CD4-positive, CD25-positive, alpha-beta regulatory T cell (primary cell): Measurements from ENCODE around the gene PBRM1. TPM values are rescaled to one million over a fixed set of nuclear protein-coding genes. Genes with fewer than 3 reads are reported as not detected.

Source experiments
- ATAC-seq, 2 donors: fragments of 150-1000 bp; cut with Tn5 transposase; one replicate each; pipeline ENCODE4 v1.10.0; 2021; ENCODE audit warnings: low read depth in 2 of 2, moderate number of reproducible peaks in 2 of 2, moderate library complexity in 1 of 2
- DNase-seq, 3 donors: peaks; one replicate each; pipeline versions ENCODE4 v3.0.0 to v3.0.0-alpha.2; 2012 to 2022; ENCODE audit warnings: mixed read lengths in 1 of 3
- H3K27ac ChIP-seq: one replicate; pipeline ENCODE4 v1.7.0; 2013; ENCODE audit warnings: mild to moderate bottlenecking, low read length; ENCODE audit not compliant: insufficient read depth, poor library complexity, severe bottlenecking
- H3K27me3 ChIP-seq: one replicate; pipeline ENCODE4 v1.7.0; 2013; ENCODE audit warnings: low read length; ENCODE audit not compliant: control insufficient read depth, insufficient read depth
- H3K36me3 ChIP-seq: one replicate; pipeline ENCODE4 v1.7.0; 2013; ENCODE audit warnings: mild to moderate bottlenecking, low read length, moderate library complexity; ENCODE audit not compliant: control insufficient read depth, insufficient read depth
- H3K4me1 ChIP-seq: 2 replicates; pipeline ENCODE4 v1.7.0; 2013; ENCODE audit warnings: mild to moderate bottlenecking, low read length; ENCODE audit not compliant: insufficient read depth, control insufficient read depth, poor library complexity, severe bottlenecking
- H3K4me3 ChIP-seq: one replicate; pipeline ENCODE4 v1.7.0; 2013; ENCODE audit warnings: low read depth, mild to moderate bottlenecking, low read length, moderate library complexity
- H3K9me3 ChIP-seq, 2 experiments: 1 replicate in 1 of 2; 2 replicates in 1 of 2; pipeline ENCODE4 v1.7.0; 2013; ENCODE audit warnings: low read length in 2 of 2, mild to moderate bottlenecking in 1 of 2, moderate library complexity in 1 of 2; ENCODE audit not compliant: control insufficient read depth in 2 of 2
- H3K27ac Mint-ChIP-seq, 3 donors: one replicate each; pipeline ENCODE4 v1.8.0; 2020 to 2022; ENCODE audit warnings: mild to moderate bottlenecking in 3 of 3, mixed read lengths in 3 of 3, moderate library complexity in 2 of 3
- H3K27me3 Mint-ChIP-seq: one replicate; pipeline ENCODE4 v1.8.0; 2022; ENCODE audit warnings: mild to moderate bottlenecking, mixed read lengths
- H3K36me3 Mint-ChIP-seq: one replicate; pipeline ENCODE4 v1.8.0; 2020; ENCODE audit warnings: mixed read lengths
- H3K4me1 Mint-ChIP-seq, 4 donors: one replicate each; pipeline ENCODE4 v1.8.0; 2020 to 2022; ENCODE audit warnings: mixed read lengths in 4 of 4, mild to moderate bottlenecking in 1 of 4
- H3K4me3 Mint-ChIP-seq, 4 donors: one replicate each; pipeline ENCODE4 v1.8.0; 2020 to 2022; ENCODE audit warnings: mild to moderate bottlenecking in 4 of 4, mixed read lengths in 4 of 4, moderate library complexity in 3 of 4
- H3K9me3 Mint-ChIP-seq, 7 donors: one replicate each; pipeline ENCODE4 v1.8.0; 2020 to 2022; ENCODE audit warnings: mixed read lengths in 7 of 7, mild to moderate bottlenecking in 3 of 7, moderate library complexity in 2 of 7
- polyA plus RNA-seq, 4 donors: library from polyadenylated mRNA; unstranded; fragments of 300-500 nt; fragmentation: Illumina TruSeq; gene quantifications; one replicate each; pipeline ENCODE4 v1.2.3, GENCODE V29; 2021
- total RNA-seq: library from RNA; stranded (reverse); gene quantifications from one replicate; pipeline ENCODE4 v1.2.3, GENCODE V29; 2022

Gene PBRM1
- total and polyA plus RNA-seq, 5 donors from 2014 or later, result 58.7 to 73.4 (median 66.4) TPM

DNA sequence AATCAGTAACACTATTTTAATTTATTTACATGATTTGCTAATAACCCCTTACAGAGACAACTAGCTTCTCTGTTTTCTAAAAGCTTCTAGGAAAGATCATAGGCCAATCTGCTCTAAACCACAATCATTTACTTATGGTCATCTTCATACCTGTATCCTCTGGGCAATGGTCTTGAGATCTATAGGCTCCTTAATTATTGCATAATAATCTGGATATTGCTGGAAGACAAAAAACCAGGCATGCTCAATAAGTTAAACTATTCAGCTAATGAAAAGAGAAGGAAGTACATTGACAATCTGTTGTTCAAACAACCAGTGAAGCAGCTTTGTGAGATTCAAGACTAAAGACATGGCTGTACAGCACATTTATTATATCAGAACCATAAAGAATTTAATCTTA is 34.1 kb downstream of the PBRM1 start:
- ATAC-seq (no peak), DNase-seq (no peak)
- H3K27me3 ChIP-seq, result no peaks in the 10 kb centered on the region
- H3K9me3 Mint-ChIP-seq, result no peaks in the 10 kb centered on the region
- H3K4me1 Mint-ChIP-seq, result peaks cover 3 to 14% (median 8%) of the 10 kb centered on the region in 4 donors
- no peak overlapping the region for H3K4me3 ChIP-seq
- no peak overlapping the region for H3K4me3 Mint-ChIP-seq
- H3K36me3 ChIP-seq, result peaks cover 73% of the 10 kb centered on the region
- no peak overlapping the region for H3K27ac ChIP-seq
- peaks cover 56% of the 10 kb centered on the region for H3K36me3 Mint-ChIP-seq
- no peaks in the 10 kb centered on the region for H3K4me1 ChIP-seq
- H3K27ac Mint-ChIP-seq, result no peak overlapping the region
- no peaks in the 10 kb centered on the region for H3K27me3 Mint-ChIP-seq
- H3K9me3 ChIP-seq, result no peaks in the 10 kb centered on the region

- H3K27me3 ChIP-seq, result no peaks in the 10 kb centered on the region
- peak overlapping the region; percentile 2 to 61 (median 11) for H3K27ac Mint-ChIP-seq
Measured at GRCh38 chr3:52650439-52650838, 35.3 kb downstream of the PBRM1 start.

GRCh38 chr3:52649461-52650210 is 36.1 kb downstream of the PBRM1 start:
- Mint-ChIP-seq H3K4me3 (no peak overlapping the region), H3K36me3 (peaks cover 60% of the 10 kb centered on the region), H3K27ac (peak overlapping the region in 2 of 3 donors; percentile 42 to 46), H3K27me3 (no peaks in the 10 kb centered on the region), H3K9me3 (no peaks in the 10 kb centered on the region), H3K4me1 (peaks cover 3 to 14% (median 9%) of the 10 kb centered on the region in 4 donors)
- Histone ChIP-seq H3K4me3 (no peak overlapping the region), H3K27me3 (no peaks in the 10 kb centered on the region), H3K36me3 (peaks cover 71% of the 10 kb centered on the region), H3K9me3 (no peaks in the 10 kb centered on the region), H3K4me1 (no peaks in the 10 kb centered on the region), H3K27ac (no peak overlapping the region)
- ATAC-seq (no peak), DNase-seq (no peak)

More at GRCh38 chr3:52650439-52650838, 35.3 kb downstream of the PBRM1 start:
- H3K9me3 Mint-ChIP-seq, result no peaks in the 10 kb centered on the region
- Histone ChIP-seq H3K9me3 (no peaks in the 10 kb centered on the region), H3K4me1 (no peaks in the 10 kb centered on the region), H3K27ac (no peak overlapping the region), H3K4me3 (no peak overlapping the region), H3K36me3 (peaks cover 68% of the 10 kb centered on the region)
- no peaks in the 10 kb centered on the region for H3K27me3 Mint-ChIP-seq
- peaks cover 58% of the 10 kb centered on the region for H3K36me3 Mint-ChIP-seq
- no peak overlapping the region for H3K4me3 Mint-ChIP-seq
- peaks cover 3 to 14% (median 8%) of the 10 kb centered on the region in 4 donors for H3K4me1 Mint-ChIP-seq
- ATAC-seq, result peak in 1 of 2 donors; percentile 50
- DNase-seq, result peak in 1 of 3 donors; percentile 15

DNA sequence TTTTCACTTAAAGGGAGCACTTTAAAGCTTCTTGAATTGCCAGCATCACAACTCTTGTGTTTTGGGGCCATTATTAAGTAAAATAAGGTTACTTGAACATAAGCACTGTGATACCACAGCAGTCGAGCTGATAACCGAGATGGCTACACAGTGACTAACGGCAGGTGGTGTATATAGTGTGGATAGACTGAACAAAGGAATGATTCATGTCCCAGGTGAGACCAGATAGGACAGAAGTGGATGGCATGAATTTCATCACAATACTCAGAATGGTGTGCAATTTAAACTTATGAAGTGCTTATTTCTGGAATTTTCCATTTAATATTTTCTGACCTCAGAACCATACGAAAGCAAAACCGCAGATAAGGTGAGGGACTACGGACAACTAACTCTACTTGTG is 40.2 kb downstream of the PBRM1 start:
- Histone ChIP-seq H3K36me3 (peaks cover 76% of the 10 kb centered on the region), H3K4me1 (no peaks in the 10 kb centered on the region), H3K4me3 (no peak overlapping the region), H3K27me3 (no peaks in the 10 kb centered on the region), H3K27ac (no peak overlapping the region), H3K9me3 (no peaks in the 10 kb centered on the region)
- Mint-ChIP-seq H3K27me3 (no peaks in the 10 kb centered on the region), H3K4me1 (peaks cover 3 to 12% (median 7%) of the 10 kb centered on the region in 4 donors), H3K36me3 (peaks cover 61% of the 10 kb centered on the region), H3K27ac (peak overlapping the region in 1 of 3 donors; percentile 27), H3K4me3 (no peak overlapping the region), H3K9me3 (no peaks in the 10 kb centered on the region)
- DNase-seq, result no peak
- no peak for ATAC-seq

DNA sequence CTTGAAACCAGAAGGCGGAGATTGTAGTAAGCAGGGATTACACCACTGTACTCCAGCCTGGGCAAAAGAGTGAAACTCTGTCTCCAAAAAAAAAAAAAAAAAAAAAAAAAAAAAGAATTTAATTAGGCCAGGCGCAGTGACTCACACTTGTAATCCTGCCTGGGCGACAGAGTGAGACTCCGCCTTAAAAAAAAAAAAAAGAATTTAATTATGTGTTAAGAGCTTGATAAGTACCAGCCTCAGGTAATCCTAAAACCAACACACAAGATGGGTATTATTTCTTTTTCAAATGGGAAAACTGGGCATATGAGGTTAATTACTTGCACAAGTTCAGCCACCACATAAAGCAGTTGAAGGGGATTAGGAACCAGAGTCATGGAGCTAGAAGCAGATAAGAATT is 49.0 kb downstream of the PBRM1 start:
- Mint-ChIP-seq H3K4me3 (no peak overlapping the region), H3K27ac (no peak overlapping the region), H3K27me3 (no peaks in the 10 kb centered on the region), H3K36me3 (peaks cover 23% of the 10 kb centered on the region), H3K9me3 (no peaks in the 10 kb centered on the region), H3K4me1 (peaks cover 0 to 6% (median 3%) of the 10 kb centered on the region in 4 donors)
- no peak overlapping the region for H3K4me3 ChIP-seq
- H3K36me3 ChIP-seq, result peaks cover 54% of the 10 kb centered on the region
- ATAC-seq, result peak in 1 of 2 donors; percentile 39
- H3K27me3 ChIP-seq, result no peaks in the 10 kb centered on the region
- H3K4me1 ChIP-seq, result no peaks in the 10 kb centered on the region
- no peaks in the 10 kb centered on the region for H3K9me3 ChIP-seq
- no peak for DNase-seq
- no peak overlapping the region for H3K27ac ChIP-seq

- H3K9me3 Mint-ChIP-seq, result no peaks in the 10 kb centered on the region
- no peak overlapping the region for H3K27ac ChIP-seq
- H3K36me3 ChIP-seq, result peaks cover 50% of the 10 kb centered on the region
- H3K4me3 Mint-ChIP-seq, result no peak overlapping the region
- DNase-seq (no peak), ATAC-seq (no peak)
- H3K4me1 ChIP-seq, result no peaks in the 10 kb centered on the region
- H3K9me3 ChIP-seq, result no peaks in the 10 kb centered on the region
- no peaks in the 10 kb centered on the region for H3K27me3 ChIP-seq
- peaks cover 0 to 10% (median 3%) of the 10 kb centered on the region in 4 donors for H3K4me1 Mint-ChIP-seq
- H3K4me3 ChIP-seq, result no peak overlapping the region
- H3K27ac Mint-ChIP-seq, result no peak overlapping the region
- peaks cover 9% of the 10 kb centered on the region for H3K36me3 Mint-ChIP-seq
- no peaks in the 10 kb centered on the region for H3K27me3 Mint-ChIP-seq
Measured at GRCh38 chr3:52633786-52634185, 51.9 kb downstream of the PBRM1 start.

DNA sequence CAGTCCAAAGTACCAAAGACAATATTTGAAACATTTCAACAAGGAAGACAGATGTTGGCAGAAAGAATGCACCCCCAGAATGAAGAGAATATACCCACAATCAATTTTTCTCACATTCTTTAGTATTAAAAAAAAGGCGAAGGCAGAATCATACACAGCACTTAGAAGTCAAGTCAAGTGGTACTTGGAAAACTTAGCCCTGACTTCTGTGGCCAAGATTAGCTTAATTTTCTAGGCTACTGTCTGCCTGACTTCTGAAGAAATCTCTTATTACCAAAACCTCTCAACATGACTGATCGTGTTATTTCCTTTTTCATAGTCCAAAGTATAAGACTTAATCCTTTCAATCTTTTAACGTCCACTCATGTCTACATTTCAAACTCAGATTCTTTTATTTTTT is 60.7 kb downstream of the PBRM1 start:
- Histone ChIP-seq H3K4me3 (no peak overlapping the region), H3K27ac (no peak overlapping the region), H3K27me3 (no peaks in the 10 kb centered on the region), H3K36me3 (peaks cover 58% of the 10 kb centered on the region), H3K4me1 (peaks cover 3% of the 10 kb centered on the region), H3K9me3 (no peaks in the 10 kb centered on the region)
- H3K4me1 Mint-ChIP-seq, result peaks cover 20 to 37% (median 24%) of the 10 kb centered on the region in 4 donors
- peak overlapping the region in 2 of 3 donors; percentile 18 to 21 for H3K27ac Mint-ChIP-seq
- no peak overlapping the region for H3K4me3 Mint-ChIP-seq
- no peak for DNase-seq
- H3K36me3 Mint-ChIP-seq, result peaks cover 26% of the 10 kb centered on the region
- no peaks in the 10 kb centered on the region for H3K27me3 Mint-ChIP-seq
- no peak for ATAC-seq
- no peaks in the 10 kb centered on the region for H3K9me3 Mint-ChIP-seq
